GM19463 (cell line): Measurements from ENCODE around the gene TOX4.
"Not testable (repeated sequence)": the region's sequence is repeated elsewhere in the genome, so short reads cannot be mapped to it uniquely, and the experiment has no call there.

Experiments
- ATAC-seq: cut with Tn5 transposase; IDR thresholded peaks from one replicate; pipeline ENCODE4 v1.9.1; 2021; ENCODE audit warnings: mild to moderate bottlenecking, moderate library complexity; ENCODE audit not compliant: unreplicated experiment

Gene TOX4

GRCh38 chr14:21533294-21533693, 56.3 kb downstream of the TOX4 start:
- ATAC-seq, result no peak

GRCh38 chr14:21534576-21534975, 57.6 kb downstream of the TOX4 start:
- ATAC-seq, result no peak

GRCh38 chr14:21535545-21536417, 58.8 kb downstream of the TOX4 start:
- no peak for ATAC-seq

DNA sequence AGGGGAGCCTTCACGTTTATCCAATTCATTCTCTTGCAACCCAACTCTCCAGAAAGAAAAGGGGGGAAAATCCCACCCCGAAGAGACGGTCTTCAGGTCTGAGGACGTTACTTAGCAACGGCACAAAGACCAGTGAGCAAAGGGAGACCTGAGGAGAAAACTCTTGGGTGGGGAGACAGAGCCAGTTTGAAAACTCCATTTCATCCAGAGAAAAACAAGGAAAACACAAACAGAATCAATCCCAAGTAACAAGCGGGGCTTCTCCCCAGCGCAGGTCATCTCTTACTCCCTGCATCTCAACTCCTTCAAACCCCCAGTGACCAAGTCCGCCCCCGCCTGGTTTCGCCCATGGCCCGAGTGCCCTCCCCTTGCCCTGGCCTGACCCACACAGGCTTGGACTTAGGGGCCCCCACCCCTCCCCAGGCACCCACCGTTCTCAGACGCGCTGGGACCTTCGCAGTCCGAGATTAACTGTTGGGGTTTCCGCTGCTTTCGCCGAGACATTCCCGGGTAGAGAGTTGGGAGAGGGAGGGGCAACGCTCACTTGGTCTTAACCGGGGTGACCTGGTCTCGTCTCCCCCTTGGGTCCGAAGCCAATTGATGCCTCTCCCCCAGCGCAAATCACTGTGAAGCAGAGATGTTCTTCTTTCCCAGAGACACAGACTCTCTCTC, 59.6 kb downstream of the TOX4 start:
- no peak for ATAC-seq

DNA sequence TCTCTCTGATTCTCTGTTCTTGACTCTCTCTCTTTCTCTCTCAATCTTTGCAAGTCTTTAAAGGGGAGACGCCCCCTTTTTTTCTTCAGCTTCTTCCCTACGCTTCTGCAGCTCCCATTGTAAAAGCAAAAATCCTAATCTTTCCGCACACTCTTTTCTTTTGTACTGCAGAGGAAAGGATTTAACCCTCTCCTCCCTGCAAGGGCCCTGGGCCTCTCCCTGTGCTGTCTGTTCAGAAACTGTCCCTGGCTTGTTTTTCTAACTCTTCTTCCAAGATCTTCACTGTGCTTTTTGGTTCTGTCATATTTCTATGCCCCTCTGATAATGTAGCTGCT, 60.1 kb downstream of the TOX4 start:
- no peak for ATAC-seq

- no peak for ATAC-seq
These were observed 62.4 kb downstream of the TOX4 start for GRCh38 chr14:21539189-21539940.

DNA sequence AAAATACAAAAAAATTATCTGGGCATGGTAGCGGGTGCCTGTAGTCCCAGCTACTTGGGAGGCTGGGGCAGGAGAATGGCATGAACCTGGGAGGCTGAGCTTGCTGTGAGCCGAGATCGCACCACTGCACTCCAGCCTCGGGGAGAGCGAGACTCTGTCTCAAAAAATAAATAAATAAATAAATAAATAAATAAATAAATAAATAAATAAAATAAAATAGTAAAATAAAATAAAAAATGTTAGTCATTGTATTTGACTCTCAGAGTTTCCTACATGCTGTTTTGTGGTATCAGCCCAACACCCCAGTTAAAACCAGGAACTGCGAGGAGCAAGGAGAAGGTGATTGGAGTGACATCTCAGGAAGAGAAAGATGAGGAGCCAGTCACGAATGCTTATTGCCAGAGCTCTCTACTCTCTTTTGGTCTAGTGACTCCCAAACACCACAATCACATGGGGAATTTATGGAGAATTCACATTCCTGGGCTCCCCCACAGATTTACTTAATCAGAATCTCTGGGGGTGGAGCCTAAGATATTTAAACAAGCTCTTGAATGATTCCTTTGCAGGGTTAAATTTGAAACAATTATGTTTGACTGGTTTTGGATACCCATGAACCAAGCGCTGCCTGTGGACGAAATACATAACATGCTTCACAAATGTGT, 64.5 kb downstream of the TOX4 start:
- ATAC-seq, result no peak

- ATAC-seq, result no peak
These were observed 66.5 kb downstream of the TOX4 start for GRCh38 chr14:21543521-21543960.

DNA sequence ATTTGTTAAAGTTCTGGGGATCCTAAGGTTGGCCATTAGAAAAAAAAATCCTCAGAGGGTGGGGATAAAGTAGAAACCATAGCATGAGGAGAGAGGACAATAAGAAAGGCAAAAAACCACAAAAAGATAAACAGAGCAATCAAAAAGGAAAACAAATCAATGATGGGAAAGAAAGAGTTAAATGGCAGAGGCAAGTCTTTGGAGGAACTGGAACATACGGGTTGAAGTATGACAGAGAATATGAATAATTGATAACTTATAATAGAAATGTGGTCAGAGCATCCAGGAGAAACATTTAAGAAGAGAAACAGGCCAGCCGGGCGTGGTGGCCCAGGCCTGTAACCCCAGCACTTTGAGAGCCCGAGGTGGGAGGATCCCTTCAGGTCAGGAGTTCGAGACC, 67.0 kb downstream of the TOX4 start:
- ATAC-seq, result no peak

DNA sequence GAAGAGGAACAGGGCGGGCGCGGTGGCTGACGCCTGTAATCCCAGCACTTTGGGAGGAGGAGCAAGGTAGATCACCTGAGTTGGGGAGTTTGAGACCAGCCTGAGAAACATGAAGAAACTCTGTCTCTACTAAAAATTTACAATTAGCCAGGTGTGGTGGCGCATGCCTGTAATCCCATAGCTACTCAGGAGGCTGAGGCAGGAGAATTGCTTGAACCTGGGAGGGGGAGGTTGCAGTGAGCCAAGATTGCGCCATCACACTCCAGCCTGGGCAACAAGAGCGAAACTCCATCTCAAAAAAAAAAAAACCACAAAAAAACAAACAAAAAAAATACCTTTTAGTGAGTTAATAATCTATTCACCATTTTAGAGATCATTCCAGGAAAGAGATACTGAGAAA, 67.6 kb downstream of the TOX4 start:
- ATAC-seq, result not testable (repeated sequence)
